ENCODE measurements around the gene INHA.
A peak's percentile ranks its signal among the peaks of the same experiment; 100 is the strongest.

INHA gene

DNA sequence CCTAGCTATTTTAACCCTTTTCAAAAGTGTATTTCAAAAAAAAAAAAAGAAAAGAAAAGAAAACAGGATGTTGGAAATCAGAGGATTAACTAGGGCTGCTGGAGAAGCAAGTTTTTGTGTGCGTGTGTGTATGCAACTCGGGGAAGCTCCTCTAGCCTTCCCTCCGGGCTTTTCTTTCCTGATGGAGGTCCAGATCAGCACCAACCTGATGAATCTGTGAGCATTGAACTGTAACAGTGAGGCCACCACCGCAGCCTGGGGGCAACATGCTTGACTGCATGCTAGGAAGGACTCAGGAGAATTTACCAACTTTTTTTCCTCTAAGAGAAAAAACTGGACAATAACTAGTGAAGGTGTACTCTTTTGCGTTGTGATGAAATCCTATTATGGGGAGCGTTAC is 3.1 kb upstream of the INHA start:
- Histone ChIP-seq H3K36me3 (replicated peaks in 1 of 2; ENCODE audit: control insufficient read depth in 2 of 2, insufficient read depth in 2 of 2, low read length in 2 of 2) (peaks cover 21 to 60% of the 10 kb centered on the region in 2 donors), H3K79me1 (ENCODE audit: low read depth, low read length) (peaks cover 9% of the 10 kb centered on the region), H3K9me3 (replicated peaks in 1 of 2; ENCODE audit: control insufficient read depth in 2 of 2, insufficient read depth in 1 of 2, low read depth in 1 of 2, low read length in 2 of 2) (no peaks in the 10 kb centered on the region), H3K18ac (ENCODE audit: low read length) (no peak overlapping the region), H3K4me3 (ENCODE audit: low read length in 2 of 2) (no peak overlapping the region), H3K27me3 (ENCODE audit: control insufficient read depth in 3 of 3, insufficient read depth in 3 of 3, low read depth in 1 of 3, low read length in 3 of 3) (peaks cover 0 to 2% (median 0%) of the 10 kb centered on the region in 3 experiments), H2BK120ac (ENCODE audit: low read depth, low read length) (no peak overlapping the region), H3K23ac (ENCODE audit: low read depth, low read length, poor library complexity) (no peak overlapping the region), H3K4me1 (ENCODE audit: control insufficient read depth in 2 of 2, insufficient read depth in 1 of 2, low read depth in 1 of 2, low read length in 2 of 2) (peaks cover 9 to 11% of the 10 kb centered on the region in 2 donors), H3K27ac (replicated peaks; ENCODE audit: low read length) (no peak overlapping the region), H2BK5ac (ENCODE audit: low read length) (no peak overlapping the region), H4K91ac (ENCODE audit: low read depth, low read length, poor library complexity) (no peak overlapping the region), H3K4ac (ENCODE audit: low read length) (no peak overlapping the region), H2AK5ac (ENCODE audit: low read depth, low read length) (no peak overlapping the region), H2BK12ac (ENCODE audit: low read length) (no peak overlapping the region), H2AFZ (ENCODE audit: low read length) (no peak overlapping the region), H2BK15ac (ENCODE audit: low read length) (no peak overlapping the region), H3K4me2 (ENCODE audit: insufficient read depth, low read length, poor library complexity, severe bottlenecking) (no peak overlapping the region), H3K14ac (ENCODE audit: low read length) (no peak overlapping the region), H4K8ac (ENCODE audit: low read depth, low read length) (no peak overlapping the region), H3K9ac (ENCODE audit: low read depth, low read length, poor library complexity) (no peak overlapping the region)
- WGBS, 2 donors (ENCODE audit: extremely low coverage in 2 of 2, insufficient read length in 2 of 2, insufficient replicate concordance in 1 of 2) = no CpG with 5 or more reads among the region's 6 CpGs
- no peak for DNase-seq (ENCODE audit: low spot score)

DNA sequence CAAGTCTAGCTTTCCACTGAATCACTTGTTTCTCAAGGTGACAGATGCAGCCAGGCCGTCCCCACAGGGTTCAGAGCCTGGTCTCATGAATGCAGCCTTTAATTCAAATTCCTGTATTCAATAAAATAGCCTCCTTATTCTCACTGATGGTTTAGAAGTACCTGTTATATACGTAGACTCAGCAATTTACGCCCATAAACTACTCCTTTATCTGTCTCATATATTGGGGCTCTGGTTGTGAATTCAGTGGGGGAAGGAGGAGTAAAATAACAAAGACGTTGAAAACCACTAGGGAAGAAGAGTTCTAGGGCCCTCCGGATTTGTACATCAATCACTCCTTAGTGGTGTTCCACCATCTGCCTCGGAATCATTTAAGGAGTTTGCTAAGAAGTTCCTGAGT is 2.5 kb upstream of the INHA start:
- no peak overlapping the region for H2BK5ac ChIP-seq (ENCODE audit: low read length)
- no peak overlapping the region for H3K4me2 ChIP-seq (ENCODE audit: insufficient read depth, low read length, poor library complexity, severe bottlenecking)
- peaks cover 0 to 2% (median under 1%) of the 10 kb centered on the region in 3 experiments for H3K27me3 ChIP-seq (ENCODE audit: control insufficient read depth in 3 of 3, insufficient read depth in 3 of 3, low read depth in 1 of 3, low read length in 3 of 3)
- H2BK15ac ChIP-seq (ENCODE audit: low read length) = peak overlapping the region; percentile 49
- peaks cover 20 to 54% of the 10 kb centered on the region in 2 donors for H3K36me3 ChIP-seq (replicated peaks in 1 of 2; ENCODE audit: control insufficient read depth in 2 of 2, insufficient read depth in 2 of 2, low read length in 2 of 2)
- no peak overlapping the region for H4K8ac ChIP-seq (ENCODE audit: low read depth, low read length)
- no peak overlapping the region for H3K23ac ChIP-seq (ENCODE audit: low read depth, low read length, poor library complexity)
- DNase-seq (ENCODE audit: low spot score) = no peak
- no peak overlapping the region for H3K27ac ChIP-seq (replicated peaks; ENCODE audit: low read length)
- no peak overlapping the region for H3K18ac ChIP-seq (ENCODE audit: low read length)
- no peaks in the 10 kb centered on the region for H3K9me3 ChIP-seq (replicated peaks in 1 of 2; ENCODE audit: control insufficient read depth in 2 of 2, insufficient read depth in 1 of 2, low read depth in 1 of 2, low read length in 2 of 2)
- H3K4ac ChIP-seq (ENCODE audit: low read length) = no peak overlapping the region
- peaks cover 9% of the 10 kb centered on the region for H3K79me1 ChIP-seq (ENCODE audit: low read depth, low read length)
- H3K4me3 ChIP-seq (ENCODE audit: low read length in 2 of 2) = peak overlapping the region in 1 of 2 donors; percentile 94
- H3K14ac ChIP-seq (ENCODE audit: low read length) = no peak overlapping the region
- peaks cover 9 to 11% of the 10 kb centered on the region in 2 donors for H3K4me1 ChIP-seq (ENCODE audit: control insufficient read depth in 2 of 2, insufficient read depth in 1 of 2, low read depth in 1 of 2, low read length in 2 of 2)
- H4K91ac ChIP-seq (ENCODE audit: low read depth, low read length, poor library complexity) = no peak overlapping the region
- no peak overlapping the region for H2BK120ac ChIP-seq (ENCODE audit: low read depth, low read length)
- H2AFZ ChIP-seq (ENCODE audit: low read length) = no peak overlapping the region
- no peak overlapping the region for H2AK5ac ChIP-seq (ENCODE audit: low read depth, low read length)
- no peak overlapping the region for H2BK12ac ChIP-seq (ENCODE audit: low read length)
- WGBS, 2 donors (ENCODE audit: extremely low coverage in 2 of 2, insufficient read length in 2 of 2, insufficient replicate concordance in 1 of 2) = no CpG with 5 or more reads among the region's 6 CpGs
- no peak overlapping the region for H3K9ac ChIP-seq (ENCODE audit: low read depth, low read length, poor library complexity)

DNA sequence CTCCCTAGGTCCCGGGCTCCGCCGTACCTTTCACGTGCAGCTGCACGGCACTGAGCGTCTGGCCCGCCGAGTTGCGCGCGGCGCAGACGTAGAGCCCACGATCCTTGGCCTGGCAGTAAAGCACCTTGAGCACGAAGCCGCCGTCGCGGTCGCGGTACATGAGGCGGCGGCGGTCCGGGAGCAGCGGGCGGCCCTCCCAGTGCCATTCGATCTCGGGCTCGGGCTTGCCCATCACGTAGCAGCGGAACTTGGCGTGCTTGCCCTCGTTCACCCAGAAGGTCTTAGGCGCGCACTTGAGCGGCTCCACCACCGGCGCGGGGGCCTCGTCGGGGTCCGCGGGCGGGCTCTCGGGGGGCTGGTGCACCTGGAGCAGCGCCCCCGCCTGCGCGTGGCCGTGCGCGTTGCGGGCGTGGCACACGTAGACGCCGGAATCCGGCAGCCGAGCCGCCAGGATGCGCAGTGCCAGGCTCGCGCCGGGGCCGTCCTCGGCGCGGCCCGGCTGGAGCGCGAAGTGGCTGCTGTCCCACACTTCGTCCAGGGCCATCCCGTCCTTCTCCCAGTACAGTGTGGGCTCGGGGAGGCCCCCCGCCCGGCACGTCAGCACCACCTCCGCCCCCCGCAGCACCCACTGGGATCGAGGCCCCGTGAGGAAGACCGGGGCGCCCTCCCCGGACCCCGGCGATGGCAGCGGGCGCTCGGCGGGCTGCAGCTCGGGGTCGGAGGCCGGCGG is 1.8 kb upstream of the INHA start:
- Histone ChIP-seq H3K4me1 (ENCODE audit: control insufficient read depth in 2 of 2, insufficient read depth in 1 of 2, low read depth in 1 of 2, low read length in 2 of 2) (peaks cover 9 to 11% of the 10 kb centered on the region in 2 donors), H3K27ac (replicated peaks; ENCODE audit: low read length) (no peak overlapping the region), H3K4me3 (ENCODE audit: low read length in 2 of 2) (peak overlapping the region; percentile 86 to 94), H3K9me3 (replicated peaks in 1 of 2; ENCODE audit: control insufficient read depth in 2 of 2, insufficient read depth in 1 of 2, low read depth in 1 of 2, low read length in 2 of 2) (no peaks in the 10 kb centered on the region), H3K4me2 (ENCODE audit: insufficient read depth, low read length, poor library complexity, severe bottlenecking) (peak overlapping the region; percentile 91), H3K4ac (ENCODE audit: low read length) (peak overlapping the region; percentile 94), H2AK5ac (ENCODE audit: low read depth, low read length) (peak overlapping the region; percentile 83), H3K9ac (ENCODE audit: low read depth, low read length, poor library complexity) (peak overlapping the region; percentile 99), H2BK5ac (ENCODE audit: low read length) (peak overlapping the region; percentile 50), H2BK120ac (ENCODE audit: low read depth, low read length) (no peak overlapping the region), H3K27me3 (ENCODE audit: control insufficient read depth in 3 of 3, insufficient read depth in 3 of 3, low read depth in 1 of 3, low read length in 3 of 3) (peaks cover 0 to 3% (median 2%) of the 10 kb centered on the region in 3 experiments), H2AFZ (ENCODE audit: low read length) (peak overlapping the region; percentile 98), H4K8ac (ENCODE audit: low read depth, low read length) (peak overlapping the region; percentile 82), H2BK15ac (ENCODE audit: low read length) (peak overlapping the region; percentile 49), H3K79me1 (ENCODE audit: low read depth, low read length) (peaks cover 9% of the 10 kb centered on the region), H4K91ac (ENCODE audit: low read depth, low read length, poor library complexity) (no peak overlapping the region), H3K14ac (ENCODE audit: low read length) (peak overlapping the region; percentile 99), H3K18ac (ENCODE audit: low read length) (peak overlapping the region; percentile 100), H3K23ac (ENCODE audit: low read depth, low read length, poor library complexity) (peak overlapping the region; percentile 93), H3K36me3 (replicated peaks in 1 of 2; ENCODE audit: control insufficient read depth in 2 of 2, insufficient read depth in 2 of 2, low read length in 2 of 2) (peaks cover 16 to 46% of the 10 kb centered on the region in 2 donors), H2BK12ac (ENCODE audit: low read length) (peak overlapping the region; percentile 84)
- DNase-seq (ENCODE audit: low spot score) = peak; percentile 39
- no CpG with 5 or more reads among the region's 95 CpGs for WGBS, 2 donors (ENCODE audit: extremely low coverage in 2 of 2, insufficient read length in 2 of 2, insufficient replicate concordance in 1 of 2)

DNA sequence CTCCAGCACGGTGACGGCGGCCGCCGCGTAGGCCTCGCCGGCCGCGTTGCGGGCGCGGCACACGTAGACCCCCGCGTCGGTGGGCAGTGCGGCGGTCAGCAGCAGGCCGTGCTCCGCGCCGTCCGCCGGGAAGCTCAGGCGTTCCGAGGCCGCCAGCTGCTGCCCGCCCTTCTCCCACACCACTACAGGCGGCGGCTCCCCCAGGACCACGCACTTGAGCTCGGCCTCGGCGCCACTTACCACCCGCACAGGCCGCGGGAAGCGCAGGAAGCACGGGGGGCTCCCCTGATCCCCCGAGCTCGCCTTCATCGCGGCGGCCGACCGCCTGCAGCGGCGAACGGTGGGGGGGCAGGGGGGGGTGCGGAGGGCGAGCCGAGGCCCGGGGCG is 1.2 kb upstream of the INHA start:
- Histone ChIP-seq H3K4me1 (ENCODE audit: control insufficient read depth in 2 of 2, insufficient read depth in 1 of 2, low read depth in 1 of 2, low read length in 2 of 2) (peaks cover 9 to 11% of the 10 kb centered on the region in 2 donors), H3K27me3 (ENCODE audit: control insufficient read depth in 3 of 3, insufficient read depth in 3 of 3, low read depth in 1 of 3, low read length in 3 of 3) (peaks cover 0 to 3% (median 2%) of the 10 kb centered on the region in 3 experiments), H2AFZ (ENCODE audit: low read length) (peak overlapping the region; percentile 98), H3K9ac (ENCODE audit: low read depth, low read length, poor library complexity) (peak overlapping the region; percentile 99), H3K4ac (ENCODE audit: low read length) (peak overlapping the region; percentile 94), H3K4me2 (ENCODE audit: insufficient read depth, low read length, poor library complexity, severe bottlenecking) (peak overlapping the region; percentile 91), H3K9me3 (replicated peaks in 1 of 2; ENCODE audit: control insufficient read depth in 2 of 2, insufficient read depth in 1 of 2, low read depth in 1 of 2, low read length in 2 of 2) (no peaks in the 10 kb centered on the region), H3K14ac (ENCODE audit: low read length) (peak overlapping the region; percentile 99), H3K79me1 (ENCODE audit: low read depth, low read length) (peaks cover 9% of the 10 kb centered on the region), H2BK15ac (ENCODE audit: low read length) (peak overlapping the region; percentile 77), H3K27ac (replicated peaks; ENCODE audit: low read length) (peak overlapping the region; percentile 56), H4K91ac (ENCODE audit: low read depth, low read length, poor library complexity) (peak overlapping the region; percentile 72), H4K8ac (ENCODE audit: low read depth, low read length) (no peak overlapping the region), H3K4me3 (ENCODE audit: low read length in 2 of 2) (peak overlapping the region; percentile 86 to 94), H2BK12ac (ENCODE audit: low read length) (peak overlapping the region; percentile 58), H2BK5ac (ENCODE audit: low read length) (peak overlapping the region; percentile 50), H3K23ac (ENCODE audit: low read depth, low read length, poor library complexity) (peak overlapping the region; percentile 93), H2BK120ac (ENCODE audit: low read depth, low read length) (no peak overlapping the region), H3K36me3 (replicated peaks in 1 of 2; ENCODE audit: control insufficient read depth in 2 of 2, insufficient read depth in 2 of 2, low read length in 2 of 2) (peaks cover 16 to 41% of the 10 kb centered on the region in 2 donors), H3K18ac (ENCODE audit: low read length) (peak overlapping the region; percentile 100), H2AK5ac (ENCODE audit: low read depth, low read length) (peak overlapping the region; percentile 83)
- no CpG with 5 or more reads among the region's 55 CpGs for WGBS, 2 donors (ENCODE audit: extremely low coverage in 2 of 2, insufficient read length in 2 of 2, insufficient replicate concordance in 1 of 2)
- DNase-seq (ENCODE audit: low spot score) = no peak
